Esophagus mucosa (tissue), 1 donor: ENCODE data around the gene FBXW7. TPM values are rescaled to one million over a fixed set of nuclear protein-coding genes. Genes with fewer than 3 reads are reported as not detected.
A peak's percentile ranks its signal among the peaks of the same experiment; 100 is the strongest.
"Not testable (repeated sequence)": the region's sequence is repeated elsewhere in the genome, so short reads cannot be mapped to it uniquely, and the experiment has no call there.

Source experiments
- ATAC-seq: fragments of 200-7000 bp; cut with Tn5 transposase; one replicate; pipeline ENCODE4 v1.9.1; 2020
- total RNA-seq: library from RNA; stranded (reverse); gene quantifications from one replicate; pipeline ENCODE4 v1.2.4, GENCODE V29; 2023
- donor health status: DM: yes; HTN: yes; CAD: no.

The FBXW7 gene
- total RNA-seq, result 29.5 TPM

GRCh38 chr4:152535903-152536544, at the start of gene FBXW7:
FBXW7 (minus strand) TSS chr4:152536092; CDS start chr4:152411803, 124,289 bp downstream.
- peak; percentile 96 for ATAC-seq

GRCh38 chr4:152585023-152585441, 49.1 kb upstream of the FBXW7 start:
- no peak for ATAC-seq

GRCh38 chr4:152581536-152582160, 45.8 kb upstream of the FBXW7 start:
- no peak for ATAC-seq

GRCh38 chr4:152579916-152580315, 44.0 kb upstream of the FBXW7 start:
- no peak for ATAC-seq

GRCh38 chr4:152579107-152579764, 43.3 kb upstream of the FBXW7 start:
- ATAC-seq, result no peak

GRCh38 chr4:152578670-152579069, 42.8 kb upstream of the FBXW7 start:
- no peak for ATAC-seq

GRCh38 chr4:152577708-152578396, 42.0 kb upstream of the FBXW7 start:
- ATAC-seq, result no peak

- ATAC-seq, result no peak
These were observed 39.6 kb upstream of the FBXW7 start for GRCh38 chr4:152575533-152575932.

- no peak for ATAC-seq
These were observed 38.0 kb upstream of the FBXW7 start for GRCh38 chr4:152573861-152574260.

- peak; percentile 89 for ATAC-seq
These were observed 36.7 kb upstream of the FBXW7 start for GRCh38 chr4:152572417-152573086.

GRCh38 chr4:152571770-152572169, 35.9 kb upstream of the FBXW7 start:
- no peak for ATAC-seq

- peak; percentile 59 for ATAC-seq
These were observed 35.4 kb upstream of the FBXW7 start for GRCh38 chr4:152571296-152571695.

GRCh38 chr4:152565333-152565732, 29.4 kb upstream of the FBXW7 start:
- no peak for ATAC-seq

GRCh38 chr4:152564336-152564735, 28.4 kb upstream of the FBXW7 start:
- ATAC-seq, result no peak

GRCh38 chr4:152563209-152563608, 27.3 kb upstream of the FBXW7 start:
- no peak for ATAC-seq

- peak; percentile 42 for ATAC-seq
These were observed 23.7 kb upstream of the FBXW7 start for GRCh38 chr4:152559641-152560040.

- ATAC-seq, result no peak
These were observed 22.5 kb upstream of the FBXW7 start for GRCh38 chr4:152558396-152558795.

- no peak for ATAC-seq
These were observed 20.9 kb upstream of the FBXW7 start for GRCh38 chr4:152556834-152557233.

- no peak for ATAC-seq
These were observed 20.4 kb upstream of the FBXW7 start for GRCh38 chr4:152556283-152556682.

- no peak for ATAC-seq
These were observed 18.9 kb upstream of the FBXW7 start for GRCh38 chr4:152554742-152555141.

GRCh38 chr4:152550687-152551086, 14.8 kb upstream of the FBXW7 start:
- not testable (repeated sequence) for ATAC-seq

- no peak for ATAC-seq
These were observed 9.2 kb upstream of the FBXW7 start for GRCh38 chr4:152545088-152545487.

GRCh38 chr4:152544533-152544932, 8.6 kb upstream of the FBXW7 start:
- not testable (repeated sequence) for ATAC-seq
